HG03139 (cell line): ENCODE measurements around the gene PPP1R3F.
"Not testable (repeated sequence)": the region's sequence is repeated elsewhere in the genome, so short reads cannot be mapped to it uniquely, and the experiment has no call there.

Source experiments
- ATAC-seq: cut with Tn5 transposase; IDR thresholded peaks from one replicate; pipeline ENCODE4 v1.9.1; 2021; ENCODE audit not compliant: unreplicated experiment

Gene PPP1R3F

DNA sequence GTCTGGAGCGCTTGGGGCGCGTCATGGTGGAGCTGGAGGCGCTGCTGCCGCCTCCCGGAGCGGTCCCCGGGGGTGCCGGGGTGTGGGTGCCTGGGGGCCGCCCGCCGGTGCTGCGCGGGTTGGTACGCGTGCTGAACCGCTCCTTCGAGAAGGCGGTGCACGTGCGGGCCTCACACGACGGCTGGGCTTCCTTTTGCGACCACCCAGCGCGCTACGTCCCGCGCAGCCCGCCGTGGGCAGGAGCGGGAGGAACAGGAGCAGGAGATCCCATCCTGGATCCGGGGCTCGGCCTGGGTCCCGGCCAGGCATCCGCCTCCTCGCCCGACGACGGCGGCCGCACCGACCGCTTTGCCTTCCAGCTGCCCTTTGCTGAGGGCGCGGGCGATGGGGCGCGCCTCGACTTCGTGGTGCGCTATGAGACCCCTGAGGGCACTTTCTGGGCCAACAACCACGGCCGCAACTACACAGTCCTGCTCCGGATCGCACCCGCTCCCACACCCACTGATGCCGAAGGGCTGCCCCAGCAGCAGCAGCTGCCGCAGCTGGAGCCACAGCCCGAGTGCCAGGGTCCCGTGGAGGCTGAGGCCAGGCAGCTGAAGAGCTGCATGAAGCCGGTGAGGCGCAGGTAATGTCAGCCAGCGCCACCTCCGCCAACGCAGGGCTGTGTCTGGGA lies 792 bp downstream of the PPP1R3F start:
- ATAC-seq = no peak

GRCh38 chrX:49271341-49271740 lies 1.7 kb downstream of the PPP1R3F start:
- ATAC-seq = no peak

- no peak for ATAC-seq
These were observed 2.8 kb downstream of the PPP1R3F start for GRCh38 chrX:49272421-49272820.

- ATAC-seq = no peak
These were observed 3.7 kb downstream of the PPP1R3F start for GRCh38 chrX:49273181-49273727.

GRCh38 chrX:49276207-49276606 lies 6.6 kb downstream of the PPP1R3F start:
- ATAC-seq = no peak

GRCh38 chrX:49276671-49277534 lies 7.3 kb downstream of the PPP1R3F start:
- no peak for ATAC-seq

DNA sequence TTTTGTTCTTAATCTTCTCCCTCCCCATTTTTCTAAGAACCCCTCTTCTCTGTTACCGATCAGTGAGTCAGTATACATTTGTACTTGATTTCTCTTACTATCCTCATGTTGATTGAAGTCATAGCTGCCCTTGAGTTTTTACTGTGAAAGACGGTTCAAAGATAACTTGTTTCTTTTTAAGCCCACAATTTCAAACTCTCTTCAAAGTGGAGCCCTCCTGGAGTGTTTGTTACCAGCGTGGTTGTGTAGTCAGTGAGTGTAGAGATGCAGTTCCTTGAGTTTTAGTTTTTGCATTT lies 7.9 kb downstream of the PPP1R3F start:
- no peak for ATAC-seq

- no peak for ATAC-seq
These were observed 8.5 kb downstream of the PPP1R3F start for GRCh38 chrX:49278081-49278480.

GRCh38 chrX:49282647-49283011 lies 13.0 kb downstream of the PPP1R3F start:
- ATAC-seq = no peak

DNA sequence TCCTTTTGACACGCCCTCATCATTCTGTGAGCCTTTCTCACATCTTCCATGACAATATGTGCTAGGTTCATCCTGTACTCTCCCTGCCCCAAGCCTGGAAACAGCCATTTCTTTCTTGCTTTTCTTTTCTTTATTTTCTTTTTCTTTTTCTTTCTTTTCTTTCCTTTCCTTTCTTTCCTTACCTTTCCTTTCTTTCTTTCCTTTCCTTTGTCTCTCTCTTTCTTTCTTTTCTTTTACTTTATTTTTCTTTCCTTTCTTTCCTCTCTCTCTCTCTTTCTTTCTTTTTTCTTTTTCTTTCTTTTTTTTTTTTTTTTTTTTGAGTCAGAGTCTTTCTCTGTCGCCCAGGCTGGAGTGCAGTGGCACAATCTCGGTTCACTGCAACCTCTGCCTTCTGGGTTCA lies 14.6 kb downstream of the PPP1R3F start:
- no peak for ATAC-seq

DNA sequence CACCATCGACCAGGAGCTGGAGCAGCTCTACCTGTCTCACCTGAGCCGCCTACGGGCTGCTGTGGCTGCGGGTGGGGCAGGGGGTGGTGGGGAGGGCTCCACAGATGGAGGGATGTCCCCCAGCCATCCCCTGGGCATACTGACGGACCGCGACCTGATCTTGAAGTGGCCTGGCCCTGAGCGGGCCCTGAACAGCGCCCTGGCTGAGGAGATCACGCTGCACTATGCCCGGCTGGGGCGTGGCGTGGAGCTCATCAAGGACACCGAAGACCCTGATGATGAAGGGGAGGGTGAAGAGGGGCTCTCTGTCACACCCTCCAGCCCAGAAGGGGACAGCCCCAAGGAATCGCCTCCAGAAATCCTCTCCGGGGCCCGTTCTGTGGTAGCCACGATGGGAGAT lies 16.5 kb downstream of the PPP1R3F start:
- no peak for ATAC-seq

DNA sequence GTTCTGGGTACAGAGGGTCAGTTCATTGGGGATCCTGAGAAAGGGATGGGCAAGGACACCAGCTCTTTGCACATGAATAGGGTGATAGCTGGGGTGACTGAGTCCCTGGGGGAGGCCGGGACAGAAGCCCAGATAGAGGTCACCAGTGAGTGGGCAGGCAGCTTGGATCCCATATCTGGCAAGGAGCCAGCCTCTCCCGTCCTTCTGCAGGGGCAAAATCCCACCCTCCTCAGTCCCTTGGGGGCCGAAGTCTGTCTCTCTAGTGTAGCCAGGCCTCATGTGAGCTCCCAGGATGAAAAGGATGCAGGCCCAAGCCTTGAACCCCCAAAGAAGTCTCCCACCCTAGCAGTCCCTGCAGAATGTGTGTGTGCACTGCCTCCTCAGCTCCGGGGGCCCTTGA lies 17.0 kb downstream of the PPP1R3F start:
- ATAC-seq = no peak

- ATAC-seq = no peak
These were observed 18.1 kb downstream of the PPP1R3F start for GRCh38 chrX:49287665-49288064.

- ATAC-seq = no peak
These were observed 20.6 kb downstream of the PPP1R3F start for GRCh38 chrX:49290215-49290614.

- no peak for ATAC-seq
These were observed 22.2 kb downstream of the PPP1R3F start for GRCh38 chrX:49291615-49292337.

- ATAC-seq = no peak
These were observed 23.1 kb downstream of the PPP1R3F start for GRCh38 chrX:49292400-49293362.

GRCh38 chrX:49299293-49299692 lies 29.7 kb downstream of the PPP1R3F start:
- not testable (repeated sequence) for ATAC-seq

DNA sequence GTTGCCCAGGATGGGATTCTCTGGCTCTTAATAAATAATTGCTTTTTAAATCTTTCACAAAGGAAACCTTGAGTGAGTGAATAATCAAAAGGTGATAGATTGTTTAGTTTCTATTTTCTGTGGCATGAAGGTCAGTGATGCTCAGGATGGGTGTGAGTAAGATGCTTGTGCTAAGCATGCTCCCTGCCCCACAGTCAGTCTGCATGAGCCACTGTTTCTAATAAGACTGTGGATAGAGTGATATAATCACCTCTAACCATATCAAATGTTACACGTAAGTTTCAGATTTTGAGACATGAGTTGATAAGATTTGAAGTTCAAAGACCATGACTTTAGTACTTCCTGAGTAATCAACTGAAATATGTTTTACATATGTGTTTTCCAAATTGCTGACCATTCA lies 31.1 kb downstream of the PPP1R3F start:
- no peak for ATAC-seq

DNA sequence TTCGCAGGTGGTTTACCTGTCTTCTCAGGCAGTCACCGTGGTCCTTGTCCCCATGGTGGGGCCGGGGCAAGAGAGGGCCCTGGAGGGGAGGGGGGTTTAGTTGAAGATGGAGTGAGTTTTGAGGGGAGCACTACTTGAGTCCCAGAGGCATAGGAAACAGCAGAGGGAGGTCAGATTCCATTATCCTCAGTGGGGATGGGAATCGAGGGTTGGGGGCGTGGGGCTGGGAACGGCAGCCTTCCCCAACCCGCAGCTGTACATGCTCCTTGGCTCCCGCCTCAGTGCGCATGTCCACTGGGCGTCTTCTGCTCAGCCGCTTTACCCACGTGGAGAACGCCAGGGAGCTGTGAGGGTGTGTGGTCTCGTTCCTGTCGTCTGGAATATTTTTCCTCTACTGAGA lies 33.8 kb downstream of the PPP1R3F start, which contains the start of gene GAGE10:
Gene GAGE10, plus strand, starts transcription at position 301 of the 400 bp plus-strand sequence. CDS start 1,214 bp downstream, outside the sequence.
- no peak for ATAC-seq

DNA sequence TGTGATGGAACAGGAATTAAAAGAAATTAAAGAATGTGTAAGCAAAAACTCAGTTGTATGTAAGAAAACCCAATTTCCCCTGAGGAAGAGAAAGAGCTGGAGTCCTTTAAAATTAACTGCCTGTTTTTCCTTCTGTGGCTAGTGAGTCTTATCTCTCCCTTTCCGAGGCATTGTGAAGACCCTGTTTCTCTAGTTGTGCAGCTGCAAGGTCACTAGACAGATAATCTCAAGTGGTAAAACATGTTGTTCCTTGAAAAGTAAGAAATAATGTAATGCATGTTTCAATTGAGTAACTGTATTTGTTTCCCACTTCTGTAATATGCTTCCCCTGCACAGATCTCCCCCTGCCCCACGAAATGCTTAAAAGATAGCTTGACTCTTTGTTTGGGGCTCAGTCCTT lies 38.2 kb downstream of the PPP1R3F start:
- ATAC-seq = not testable (repeated sequence)
